Measurements from ENCODE around the gene CFAP410. TPM values are rescaled to one million over a fixed set of nuclear protein-coding genes. Genes with fewer than 3 reads are reported as not detected.

The CFAP410 gene
- total and polyA plus RNA-seq, 5 donors = 13.2 to 19.8 (median 16.8) TPM

GRCh38 chr21:44329086-44329889, 9.9 kb downstream of the CFAP410 start:
- no peak overlapping the region for H3K4me3 ChIP-seq (ENCODE audit: low read length)
- H3K27ac ChIP-seq (ENCODE audit: low read length) = no peak overlapping the region
- intact Hi-C loops (cut with DNase I) = no loop called here
- WGBS = 78% methylated on average over 26 of the region's 26 CpGs
- DNase-seq = peak in 1 of 3 donors; percentile 52
- no peak for ATAC-seq
- no peaks in the 10 kb centered on the region for H3K27me3 ChIP-seq (ENCODE audit: control insufficient read depth, insufficient read depth)
- no peaks in the 10 kb centered on the region for H3K9me3 ChIP-seq (ENCODE audit: control insufficient read depth, low read length)
- no peaks in the 10 kb centered on the region for H3K4me1 ChIP-seq (ENCODE audit: control insufficient read depth, insufficient read depth, low read length)

DNA sequence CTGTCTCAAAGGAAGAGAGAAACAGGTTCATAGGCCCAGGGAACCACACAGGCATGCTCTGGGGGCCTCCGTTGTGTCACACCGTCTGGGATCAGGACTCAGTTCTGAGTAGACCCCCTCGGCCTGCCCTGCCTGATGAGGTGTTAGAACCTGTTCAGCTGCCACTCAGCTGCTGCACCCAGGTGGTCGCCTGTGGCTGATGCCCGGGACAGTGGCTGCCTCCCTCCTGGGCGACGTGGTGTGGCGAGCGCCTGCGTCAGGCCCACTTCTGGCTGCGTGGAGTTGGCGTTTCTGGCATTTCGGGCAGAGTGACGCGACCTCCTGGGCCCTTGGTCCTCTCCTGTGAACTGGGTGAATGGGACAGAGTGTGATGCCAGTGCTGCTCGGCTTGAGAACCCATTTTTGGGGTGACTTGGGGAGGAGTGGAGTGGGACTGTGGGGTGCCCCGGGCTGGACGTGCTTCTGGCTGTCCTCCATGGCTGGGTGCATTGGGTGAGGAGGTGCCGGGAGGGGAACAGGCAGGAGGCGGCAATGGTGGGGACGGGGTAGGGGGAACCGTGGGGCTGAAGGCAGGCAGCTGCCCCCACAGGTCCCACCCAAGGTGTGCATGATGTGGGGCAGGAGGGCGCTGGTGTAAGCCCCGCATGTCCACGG, 10.8 kb downstream of the CFAP410 start:
- no peaks in the 10 kb centered on the region for H3K4me1 ChIP-seq (ENCODE audit: control insufficient read depth, insufficient read depth, low read length)

GRCh38 chr21:44327603-44327974, 11.6 kb downstream of the CFAP410 start:
- ATAC-seq (no peak), DNase-seq (peak in 1 of 3 donors; percentile 50)
- WGBS = 88% methylated on average over 11 of the region's 11 CpGs
- H3K4me3 ChIP-seq (ENCODE audit: low read length) = no peak overlapping the region
- H3K27ac ChIP-seq (ENCODE audit: low read length) = no peak overlapping the region
- no peaks in the 10 kb centered on the region for H3K4me1 ChIP-seq (ENCODE audit: control insufficient read depth, insufficient read depth, low read length)
- intact Hi-C loops (cut with DNase I) = no loop called here
- H3K27me3 ChIP-seq (ENCODE audit: control insufficient read depth, insufficient read depth) = no peaks in the 10 kb centered on the region
- no peaks in the 10 kb centered on the region for H3K9me3 ChIP-seq (ENCODE audit: control insufficient read depth, low read length)

More for the DNA sequence above, 10.8 kb downstream of the CFAP410 start:
- Histone ChIP-seq H3K4me3 (ENCODE audit: low read length) (no peak overlapping the region), H3K27me3 (ENCODE audit: control insufficient read depth, insufficient read depth) (no peaks in the 10 kb centered on the region), H3K27ac (ENCODE audit: low read length) (no peak overlapping the region), H3K9me3 (ENCODE audit: control insufficient read depth, low read length) (no peaks in the 10 kb centered on the region)
- 83% methylated on average over 25 of the region's 25 CpGs for WGBS
- intact Hi-C loops (cut with DNase I) = no loop called here
- DNase-seq = peak in 1 of 3 donors; percentile 63
- no peak for ATAC-seq

DNA sequence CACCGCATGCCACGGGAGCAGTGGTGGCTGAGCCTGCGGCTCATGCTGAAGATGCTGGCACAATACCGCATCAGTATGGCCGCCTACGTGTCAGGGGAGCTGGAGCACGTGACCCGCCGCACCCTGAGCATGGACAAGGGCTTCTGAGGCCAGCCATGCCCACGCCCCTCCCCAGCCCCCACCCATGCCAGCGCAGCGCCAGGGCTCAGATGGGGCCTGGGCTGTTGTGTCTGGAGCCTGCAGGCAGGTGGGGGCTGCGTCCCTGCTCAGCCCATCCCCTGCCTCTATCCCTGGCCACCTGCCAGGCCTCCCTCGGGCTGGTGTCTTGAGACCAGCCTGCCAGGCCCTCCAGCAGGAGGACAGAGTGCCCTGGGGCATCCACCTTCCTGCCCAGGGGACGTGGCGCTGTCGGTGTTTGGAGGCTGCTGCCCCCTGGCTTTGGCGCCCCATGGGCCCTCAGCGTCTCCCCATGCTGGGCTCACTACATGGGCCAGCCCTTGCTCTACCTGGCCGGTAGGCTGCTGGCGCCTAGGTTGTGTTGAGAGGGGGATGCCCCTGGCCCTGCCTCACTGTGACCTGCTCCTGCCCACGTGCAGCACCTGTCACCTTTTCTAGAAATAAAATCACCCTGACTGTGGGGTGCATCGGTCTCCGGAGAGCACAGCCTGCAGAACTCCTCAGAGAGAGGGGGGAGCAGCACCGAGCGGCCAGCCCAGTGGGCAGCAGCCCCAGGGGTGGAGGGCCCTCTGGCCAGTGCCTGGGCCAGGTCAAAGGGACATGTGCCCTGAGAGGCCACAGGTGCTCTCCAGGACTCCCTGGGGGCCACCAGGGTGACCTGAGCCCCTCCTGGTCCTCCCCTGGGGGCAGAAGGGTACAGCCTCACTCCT, 12.2 kb downstream of the CFAP410 start:
- 88% methylated on average over 26 of the region's 26 CpGs for WGBS
- H3K27me3 ChIP-seq (ENCODE audit: control insufficient read depth, insufficient read depth) = no peaks in the 10 kb centered on the region
- ATAC-seq (no peak), DNase-seq (peak in 1 of 3 donors; percentile 65)
- intact Hi-C loops (cut with DNase I) = no loop called here
- H3K27ac ChIP-seq (ENCODE audit: low read length) = no peak overlapping the region
- no peaks in the 10 kb centered on the region for H3K4me1 ChIP-seq (ENCODE audit: control insufficient read depth, insufficient read depth, low read length)
- H3K9me3 ChIP-seq (ENCODE audit: control insufficient read depth, low read length) = no peaks in the 10 kb centered on the region
- no peak overlapping the region for H3K4me3 ChIP-seq (ENCODE audit: low read length)

- H3K27ac ChIP-seq (ENCODE audit: low read length) = no peak overlapping the region
- intact Hi-C loops (cut with DNase I) = no loop called here
- no peak overlapping the region for H3K4me3 ChIP-seq (ENCODE audit: low read length)
- no peaks in the 10 kb centered on the region for H3K9me3 ChIP-seq (ENCODE audit: control insufficient read depth, low read length)
- ATAC-seq (no peak), DNase-seq (peak in 1 of 3 donors; percentile 65)
- no peaks in the 10 kb centered on the region for H3K4me1 ChIP-seq (ENCODE audit: control insufficient read depth, insufficient read depth, low read length)
- 86% methylated on average over 13 of the region's 13 CpGs for WGBS
- H3K27me3 ChIP-seq (ENCODE audit: control insufficient read depth, insufficient read depth) = no peaks in the 10 kb centered on the region
Measured at GRCh38 chr21:44326272-44326647, 12.9 kb downstream of the CFAP410 start.

DNA sequence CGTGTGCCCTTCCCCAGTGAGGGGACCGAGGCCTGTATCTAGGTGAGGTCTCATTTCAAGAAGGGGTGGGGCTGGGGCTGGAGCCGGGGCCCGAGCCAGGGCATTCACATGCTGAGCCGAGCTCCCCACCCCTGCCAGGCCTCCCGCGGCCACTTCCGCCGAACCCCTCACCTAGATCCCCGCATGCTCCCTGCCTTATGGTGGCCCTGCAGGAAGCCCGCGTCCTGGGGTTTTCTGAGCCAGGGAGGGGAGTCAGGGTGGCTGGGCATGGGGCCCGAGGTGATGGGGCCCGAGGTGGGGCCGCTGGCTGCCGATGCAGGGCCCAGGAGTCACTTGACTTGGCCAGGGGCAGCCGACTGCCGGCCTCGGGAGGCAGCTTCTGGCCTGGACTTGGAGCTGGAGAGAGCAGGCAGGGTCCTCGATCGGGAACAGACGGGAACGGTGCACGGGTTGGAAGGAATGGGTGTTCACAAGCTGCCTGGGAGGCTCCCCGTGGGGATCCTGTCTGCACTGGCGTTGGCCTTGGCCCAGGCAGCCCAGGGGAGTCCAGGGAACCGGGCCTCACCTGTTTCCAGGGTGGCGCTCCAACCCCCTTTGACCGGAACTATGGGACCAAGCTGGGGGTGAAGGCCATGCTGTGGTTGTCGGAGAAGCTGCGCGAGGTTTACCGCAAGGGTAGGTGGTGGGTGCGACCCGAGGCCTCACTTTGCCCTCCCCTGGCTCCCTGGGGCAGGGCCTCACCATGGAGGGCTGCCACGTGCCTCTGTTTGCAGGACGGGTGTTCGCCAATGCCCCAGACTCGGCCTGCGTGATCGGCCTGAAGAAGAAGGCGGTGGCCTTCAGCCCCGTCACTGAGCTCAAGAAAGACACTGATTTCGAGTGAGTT, 13.6 kb downstream of the CFAP410 start:
- DNase-seq (peak in 1 of 3 donors; percentile 58), ATAC-seq (no peak)
- Histone ChIP-seq H3K27ac (ENCODE audit: low read length) (no peak overlapping the region), H3K27me3 (ENCODE audit: control insufficient read depth, insufficient read depth) (no peaks in the 10 kb centered on the region), H3K9me3 (ENCODE audit: control insufficient read depth, low read length) (no peaks in the 10 kb centered on the region), H3K4me1 (ENCODE audit: control insufficient read depth, insufficient read depth, low read length) (no peaks in the 10 kb centered on the region), H3K4me3 (ENCODE audit: low read length) (no peak overlapping the region)
- 89% methylated on average over 44 of the region's 44 CpGs for WGBS
- intact Hi-C loops (cut with DNase I) = no loop called here

- intact Hi-C loops (cut with DNase I) = no loop called here
- H3K9me3 ChIP-seq (ENCODE audit: control insufficient read depth, low read length) = no peaks in the 10 kb centered on the region
- H3K27me3 ChIP-seq (ENCODE audit: control insufficient read depth, insufficient read depth) = no peaks in the 10 kb centered on the region
- H3K4me1 ChIP-seq (ENCODE audit: control insufficient read depth, insufficient read depth, low read length) = no peaks in the 10 kb centered on the region
- H3K27ac ChIP-seq (ENCODE audit: low read length) = no peak overlapping the region
- 94% methylated on average over 11 of the region's 11 CpGs for WGBS
- ATAC-seq (no peak), DNase-seq (peak in 1 of 3 donors; percentile 59)
- H3K4me3 ChIP-seq (ENCODE audit: low read length) = no peak overlapping the region
Measured at GRCh38 chr21:44324854-44325107, 14.4 kb downstream of the CFAP410 start.

- Histone ChIP-seq H3K4me3 (ENCODE audit: low read length) (no peak overlapping the region), H3K9me3 (ENCODE audit: control insufficient read depth, low read length) (no peaks in the 10 kb centered on the region), H3K27ac (ENCODE audit: low read length) (no peak overlapping the region), H3K27me3 (ENCODE audit: control insufficient read depth, insufficient read depth) (no peaks in the 10 kb centered on the region), H3K4me1 (ENCODE audit: control insufficient read depth, insufficient read depth, low read length) (no peaks in the 10 kb centered on the region)
- DNase-seq = peak in 1 of 3 donors; percentile 66
- 94% methylated on average over 37 of the region's 37 CpGs for WGBS
- intact Hi-C loops (cut with DNase I) = no loop called here
- no peak for ATAC-seq
Measured at GRCh38 chr21:44324106-44324853, 14.9 kb downstream of the CFAP410 start.

DNA sequence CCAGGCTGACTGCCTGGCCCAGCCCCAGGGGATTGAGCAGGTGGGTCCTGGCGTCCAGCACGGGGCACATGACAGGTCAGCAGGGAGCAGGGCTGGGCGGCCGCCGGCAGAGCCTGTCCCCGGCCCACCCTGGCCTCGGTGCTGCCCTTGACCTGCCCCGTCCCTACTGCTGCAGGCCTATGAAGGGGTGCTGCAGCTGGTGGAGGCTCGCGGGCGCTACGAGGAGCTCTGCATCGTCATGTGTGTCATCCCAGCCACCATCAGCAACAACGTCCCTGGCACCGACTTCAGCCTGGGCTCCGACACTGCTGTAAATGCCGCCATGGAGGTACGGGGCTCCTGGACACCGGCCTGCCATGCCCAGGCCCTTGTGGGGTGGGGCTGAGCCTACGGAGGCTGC, 15.6 kb downstream of the CFAP410 start:
- peak in 1 of 3 donors; percentile 55 for DNase-seq
- no peak for ATAC-seq
- no peak overlapping the region for H3K27ac ChIP-seq (ENCODE audit: low read length)
- intact Hi-C loops (cut with DNase I) = no loop called here
- no peak overlapping the region for H3K4me3 ChIP-seq (ENCODE audit: low read length)
- no peaks in the 10 kb centered on the region for H3K4me1 ChIP-seq (ENCODE audit: control insufficient read depth, insufficient read depth, low read length)
- no peaks in the 10 kb centered on the region for H3K27me3 ChIP-seq (ENCODE audit: control insufficient read depth, insufficient read depth)
- no peaks in the 10 kb centered on the region for H3K9me3 ChIP-seq (ENCODE audit: control insufficient read depth, low read length)
- WGBS = 87% methylated on average over 20 of the region's 20 CpGs

Data from right cardiac atrium (tissue), 5 donors.